SH-SY5Y (cell line): Measurements from ENCODE around the gene ANXA3.

Experiments
- GATA2 ChIP-seq: IDR thresholded peaks from 2 replicates; pipeline ENCODE4 v1.6.1; 2011; ENCODE audit warnings: mild to moderate bottlenecking, low read depth, low read length
- GATA3 ChIP-seq: IDR thresholded peaks from 2 replicates; pipeline ENCODE4 v1.6.1; 2011; ENCODE audit warnings: low read depth, mild to moderate bottlenecking, low read length, moderate library complexity

GRCh38 chr4:78606035-78606434, 54.5 kb downstream of the ANXA3 start:
- TF ChIP-seq GATA2, result no peak
- TF ChIP-seq GATA3, result no peak
